DOHH2 (cell line): ENCODE measurements around the gene NPL.

Source experiments
- H3F3A ChIP-seq: fragments of 200-600 bp; sonication (generic), shearing (Covaris generic); 2 replicates; pipeline ENCODE4 v1.6.0; 2016; ENCODE audit warnings: antibody characterized with exemption, mild to moderate bottlenecking; ENCODE audit not compliant: control insufficient read depth, insufficient read depth
- H3K27ac ChIP-seq: fragments of 200-600 bp; sonication (generic); 2 replicates; pipeline ENCODE4 v1.5.1; 2014; ENCODE audit warnings: low read depth, mild to moderate bottlenecking, low read length, moderate library complexity
- H3K27me3 ChIP-seq: fragments of 200-600 bp; sonication (generic); 2 replicates; pipeline ENCODE4 v1.6.1; 2014; ENCODE audit warnings: mild to moderate bottlenecking, low read length, mixed read lengths; ENCODE audit not compliant: control insufficient read depth
- H3K36me3 ChIP-seq: fragments of 200-600 bp; sonication (generic); 2 replicates; pipeline ENCODE4 v1.6.1; 2014; ENCODE audit warnings: mild to moderate bottlenecking, low read length, moderate library complexity, mixed read lengths; ENCODE audit not compliant: control insufficient read depth
- H3K4me1 ChIP-seq: fragments of 200-600 bp; sonication (generic); 2 replicates; pipeline ENCODE4 v1.6.1; 2014; ENCODE audit warnings: mild to moderate bottlenecking, low read length, mixed read lengths; ENCODE audit not compliant: control insufficient read depth
- H3K4me2 ChIP-seq: fragments of 200-600 bp; sonication (generic); 2 replicates; pipeline ENCODE4 v1.6.0; 2014; ENCODE audit warnings: mild to moderate bottlenecking, low read length, moderate library complexity
- H3K4me3 ChIP-seq: fragments of 200-600 bp; sonication (generic); 2 replicates; pipeline ENCODE4 v1.5.1; 2014; ENCODE audit warnings: mild to moderate bottlenecking, low read length, mixed read lengths
- H3K79me2 ChIP-seq: fragments of 200-600 bp; sonication (generic); 2 replicates; pipeline ENCODE4 v1.6.1; 2014; ENCODE audit warnings: mild to moderate bottlenecking, low read length, mixed read lengths; ENCODE audit not compliant: control insufficient read depth
- H3K9me2 ChIP-seq: fragments of 200-600 bp; sonication (generic); replicated peaks from 2 replicates; pipeline ENCODE4 v1.6.1; 2014; ENCODE audit warnings: mild to moderate bottlenecking, low read length, mixed read lengths; ENCODE audit not compliant: control insufficient read depth
- H3K9me3 ChIP-seq: fragments of 200-600 bp; sonication (generic); 2 replicates; pipeline ENCODE4 v1.6.1; 2014; ENCODE audit warnings: antibody characterized with exemption, low read length, mixed read lengths; ENCODE audit not compliant: control insufficient read depth, insufficient read depth
- H4K20me1 ChIP-seq: fragments of 200-600 bp; sonication (generic); 2 replicates; pipeline ENCODE4 v1.6.0; 2014; ENCODE audit warnings: low read depth, mild to moderate bottlenecking, antibody characterized with exemption, low read length, moderate library complexity; ENCODE audit not compliant: control insufficient read depth, insufficient read depth
- CTCF ChIP-seq: fragments of 200-600 bp; sonication (generic); IDR thresholded peaks from one replicate; pipeline ENCODE4 v1.5.1; 2014; ENCODE audit warnings: antibody characterized with exemption, mild to moderate bottlenecking, low read depth, low read length; ENCODE audit not compliant: poor library complexity, severe bottlenecking
- EZH2phosphoT487 ChIP-seq: fragments of 200-600 bp; sonication (generic); IDR thresholded peaks from 2 replicates; pipeline ENCODE4 v1.6.1; 2017; ENCODE audit warnings: borderline replicate concordance, mild to moderate bottlenecking, antibody characterized with exemption, low read length, moderate library complexity, mixed read lengths

NPL gene

GRCh38 chr1:182869241-182869666, 79.7 kb downstream of the NPL start:
- H3K9me2 ChIP-seq: no peaks in the 10 kb centered on the region
- peaks cover 99% of the 10 kb centered on the region for H3K36me3 ChIP-seq
- H3F3A ChIP-seq: 0 out of 2 replicates have a peak, but pooled peaks cover 3% of the 10 kb centered on the region
- H4K20me1 ChIP-seq: peaks cover 3% of the 10 kb centered on the region; the same call in 1 of the 2 replicates
- H3K27ac ChIP-seq: no peak overlapping the region
- TF ChIP-seq EZH2phosphoT487 (no peak), CTCF (no peak)
- H3K9me3 ChIP-seq: no peaks in the 10 kb centered on the region
- no peaks in the 10 kb centered on the region for H3K27me3 ChIP-seq
- H3K4me2 ChIP-seq: no peak overlapping the region
- H3K4me1 ChIP-seq: no peaks in the 10 kb centered on the region
- no peak overlapping the region for H3K4me3 ChIP-seq
- peaks cover 37% of the 10 kb centered on the region for H3K79me2 ChIP-seq

DNA sequence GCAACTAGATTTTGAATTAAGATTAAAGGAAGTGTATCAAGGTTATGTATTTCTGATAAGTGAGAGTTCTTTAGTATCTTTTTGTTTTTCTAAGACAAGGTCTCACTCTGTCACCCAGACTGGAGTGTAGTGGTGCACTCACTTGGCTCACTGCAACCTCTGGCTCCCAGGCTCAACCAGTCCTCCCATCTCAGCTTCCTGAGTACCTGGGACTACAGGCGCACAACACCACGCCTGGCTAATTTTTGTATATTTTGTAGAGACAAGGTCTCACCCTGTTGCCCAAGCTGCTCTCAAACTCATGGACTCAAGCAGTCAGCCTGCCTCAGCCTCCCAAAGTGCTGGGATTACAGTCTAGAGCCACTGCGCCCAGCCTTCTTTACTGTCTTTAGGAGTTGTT, 83.3 kb downstream of the NPL start:
- Histone ChIP-seq H3K4me2 (no peak overlapping the region), H3K36me3 (peaks cover 99% of the 10 kb centered on the region), H4K20me1 (peaks cover 9% of the 10 kb centered on the region; the same call in 1 of the 2 replicates), H3K27me3 (no peaks in the 10 kb centered on the region), H3K9me2 (no peaks in the 10 kb centered on the region), H3K4me1 (no peaks in the 10 kb centered on the region), H3K27ac (no peak overlapping the region), H3K9me3 (no peaks in the 10 kb centered on the region), H3K4me3 (no peak overlapping the region), H3K79me2 (peaks cover 16% of the 10 kb centered on the region), H3F3A (peaks cover 3% of the 10 kb centered on the region; the same call in 1 of the 2 replicates)
- TF ChIP-seq CTCF (no peak), EZH2phosphoT487 (no peak)

DNA sequence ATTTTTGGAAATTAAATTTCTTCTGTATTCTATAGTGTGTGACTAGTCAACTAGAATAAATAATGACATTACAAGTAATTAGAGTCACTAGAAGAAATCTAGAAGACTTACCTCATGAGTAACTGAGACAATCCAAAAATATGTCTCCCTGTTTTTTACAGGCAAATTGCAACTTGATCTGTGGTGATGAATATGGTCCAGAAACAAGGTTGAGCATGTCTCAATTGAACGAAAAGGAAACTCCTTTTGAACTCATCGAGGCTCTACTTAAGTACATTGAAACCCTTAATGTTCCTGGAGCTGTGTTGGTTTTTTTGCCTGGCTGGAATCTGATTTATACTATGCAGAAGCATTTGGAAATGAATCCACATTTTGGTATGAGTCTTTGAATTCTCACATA, 86.3 kb downstream of the NPL start:
- no peak overlapping the region for H3K27ac ChIP-seq
- H3F3A ChIP-seq: peaks cover 12% of the 10 kb centered on the region; the same call in 1 of the 2 replicates
- no peaks in the 10 kb centered on the region for H3K4me1 ChIP-seq
- no peak overlapping the region for H3K4me3 ChIP-seq
- H4K20me1 ChIP-seq: peaks cover 13% of the 10 kb centered on the region
- H3K4me2 ChIP-seq: no peak overlapping the region
- peaks cover 4% of the 10 kb centered on the region for H3K79me2 ChIP-seq
- no peaks in the 10 kb centered on the region for H3K9me3 ChIP-seq
- H3K36me3 ChIP-seq: peaks cover 100% of the 10 kb centered on the region
- no peak for TF ChIP-seq EZH2phosphoT487
- TF ChIP-seq CTCF: no peak
- no peaks in the 10 kb centered on the region for H3K27me3 ChIP-seq
- no peaks in the 10 kb centered on the region for H3K9me2 ChIP-seq
